Measurements from ENCODE around the gene MYBPC2. TPM values are rescaled to one million over a fixed set of nuclear protein-coding genes. Genes with fewer than 3 reads are reported as not detected.

Gene MYBPC2
- total RNA-seq, 1 donor from 2014 or later, result 0.46 TPM

DNA sequence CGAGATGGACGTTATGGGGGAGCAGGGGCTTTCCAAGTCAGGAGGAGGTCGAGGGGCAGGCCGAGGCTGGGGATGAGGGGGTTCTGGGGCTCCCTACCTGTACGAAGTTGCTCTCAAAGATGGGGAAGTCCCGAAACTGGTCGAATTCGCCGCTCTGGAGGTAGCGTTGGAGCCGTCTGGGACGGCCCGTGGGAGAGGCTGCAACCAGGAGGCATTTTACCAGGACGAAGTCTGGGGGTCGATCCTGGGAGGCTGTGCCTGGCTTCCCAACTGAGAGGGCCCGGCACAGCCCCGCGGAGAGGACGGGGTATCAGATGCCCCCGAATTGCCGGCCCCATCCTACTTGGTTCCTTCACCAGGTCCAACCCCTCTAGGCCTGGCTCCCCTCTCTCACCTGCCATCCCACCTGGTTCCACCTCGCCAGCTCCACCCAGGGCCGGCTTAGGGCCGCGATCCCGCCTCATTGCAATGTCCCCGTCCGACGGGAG, 43.1 kb downstream of the MYBPC2 start:
- H3K27ac Mint-ChIP-seq (ENCODE audit: unreplicated experiment), result no peak overlapping the region
- no peaks in the 10 kb centered on the region for H3K4me1 Mint-ChIP-seq (ENCODE audit: unreplicated experiment)
- H3K36me3 Mint-ChIP-seq (ENCODE audit: low read depth, unreplicated experiment), result peaks cover 23% of the 10 kb centered on the region
- peak overlapping the region; percentile 45 for H3K4me3 Mint-ChIP-seq (ENCODE audit: unreplicated experiment)
- TF ChIP-seq, protein P1, sequence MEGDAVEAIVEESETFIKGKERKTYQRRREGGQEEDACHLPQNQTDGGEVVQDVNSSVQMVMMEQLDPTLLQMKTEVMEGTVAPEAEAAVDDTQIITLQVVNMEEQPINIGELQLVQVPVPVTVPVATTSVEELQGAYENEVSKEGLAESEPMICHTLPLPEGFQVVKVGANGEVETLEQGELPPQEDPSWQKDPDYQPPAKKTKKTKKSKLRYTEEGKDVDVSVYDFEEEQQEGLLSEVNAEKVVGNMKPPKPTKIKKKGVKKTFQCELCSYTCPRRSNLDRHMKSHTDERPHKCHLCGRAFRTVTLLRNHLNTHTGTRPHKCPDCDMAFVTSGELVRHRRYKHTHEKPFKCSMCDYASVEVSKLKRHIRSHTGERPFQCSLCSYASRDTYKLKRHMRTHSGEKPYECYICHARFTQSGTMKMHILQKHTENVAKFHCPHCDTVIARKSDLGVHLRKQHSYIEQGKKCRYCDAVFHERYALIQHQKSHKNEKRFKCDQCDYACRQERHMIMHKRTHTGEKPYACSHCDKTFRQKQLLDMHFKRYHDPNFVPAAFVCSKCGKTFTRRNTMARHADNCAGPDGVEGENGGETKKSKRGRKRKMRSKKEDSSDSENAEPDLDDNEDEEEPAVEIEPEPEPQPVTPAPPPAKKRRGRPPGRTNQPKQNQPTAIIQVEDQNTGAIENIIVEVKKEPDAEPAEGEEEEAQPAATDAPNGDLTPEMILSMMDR (IDR thresholded peaks at IDR 0.05; ENCODE audit: unreplicated experiment), result no peak
- H3K9me3 Mint-ChIP-seq (ENCODE audit: unreplicated experiment), result peaks cover 35% of the 10 kb centered on the region
- DNase-seq (ENCODE audit: low spot score), result no peak
- H3K27me3 Mint-ChIP-seq (ENCODE audit: unreplicated experiment), result peaks cover 15% of the 10 kb centered on the region

DNA sequence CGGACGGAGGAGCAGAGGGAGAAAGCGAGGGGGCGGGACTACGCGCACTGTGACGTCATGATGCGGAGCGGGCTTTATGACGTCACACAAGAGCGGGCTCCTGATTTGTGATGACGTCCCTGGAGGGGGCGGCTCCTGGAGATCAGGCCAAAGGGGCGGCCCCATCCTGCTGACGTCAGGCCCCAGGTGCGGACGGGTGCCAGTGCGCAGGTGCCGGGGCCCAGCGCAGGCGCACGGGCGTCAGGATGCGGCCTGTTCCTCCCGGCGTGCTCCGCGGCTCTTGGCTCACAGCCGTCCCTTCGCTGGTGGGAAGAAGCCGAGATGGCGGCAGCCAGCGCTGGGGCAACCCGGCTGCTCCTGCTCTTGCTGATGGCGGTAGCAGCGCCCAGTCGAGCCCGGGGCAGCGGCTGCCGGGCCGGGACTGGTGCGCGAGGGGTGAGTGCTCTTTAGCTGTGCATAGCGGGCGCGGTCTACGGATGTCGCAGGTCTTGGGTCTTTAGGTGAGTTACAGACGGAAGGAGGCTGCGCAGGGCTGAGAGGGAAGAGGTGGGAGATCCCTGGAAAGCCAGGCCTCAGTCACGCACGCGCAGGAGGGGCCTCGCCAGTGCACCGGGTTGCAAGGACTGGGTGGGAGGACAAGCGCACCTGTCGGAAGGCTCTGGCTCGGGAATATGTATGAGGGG, 43.7 kb downstream of the MYBPC2 start, which contains the start of the genes EMC10 and GARIN5A:
Gene EMC10 (plus strand): TSS at position 284 of the 683 bp plus-strand sequence. CDS start 38 bp downstream, at position 322.
Gene GARIN5A (minus strand): TSS at position 625 of the 683 bp plus-strand sequence. CDS start 460 bp downstream, at position 165.
- TF ChIP-seq, protein P1 (IDR thresholded peaks at IDR 0.05; ENCODE audit: unreplicated experiment), result no peak
- Mint-ChIP-seq H3K36me3 (ENCODE audit: low read depth, unreplicated experiment) (peaks cover 23% of the 10 kb centered on the region), H3K4me3 (ENCODE audit: unreplicated experiment) (peak within 1 kb of the TSS; percentile 45), H3K9me3 (ENCODE audit: unreplicated experiment) (peaks cover 39% of the 10 kb centered on the region), H3K27me3 (ENCODE audit: unreplicated experiment) (peaks cover 18% of the 10 kb centered on the region), H3K4me1 (ENCODE audit: unreplicated experiment) (no peaks in the 10 kb centered on the region), H3K27ac (ENCODE audit: unreplicated experiment) (peak within 1 kb of the TSS; percentile 70)
- DNase-seq (ENCODE audit: low spot score), result no peak

DNA sequence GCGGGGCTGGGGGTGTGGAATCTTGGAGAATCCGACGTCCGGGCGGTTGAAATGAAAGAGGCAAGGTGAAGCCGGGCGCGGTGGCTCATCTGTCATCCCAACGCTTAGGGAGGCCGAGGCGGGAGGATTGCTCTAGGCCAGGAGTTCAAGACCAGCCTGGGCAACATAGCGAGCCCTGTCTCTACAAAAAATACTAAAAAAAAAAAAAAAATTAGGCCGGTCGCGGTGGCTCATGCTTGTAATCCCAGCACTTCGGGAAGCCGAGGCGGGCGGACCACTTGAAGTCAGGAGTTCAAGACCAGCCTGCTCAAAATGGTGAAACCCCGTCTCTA, 44.2 kb downstream of the MYBPC2 start:
- peaks cover 39% of the 10 kb centered on the region for H3K9me3 Mint-ChIP-seq (ENCODE audit: unreplicated experiment)
- H3K36me3 Mint-ChIP-seq (ENCODE audit: low read depth, unreplicated experiment), result peaks cover 23% of the 10 kb centered on the region
- TF ChIP-seq, protein P1 (IDR thresholded peaks at IDR 0.05; ENCODE audit: unreplicated experiment), result no peak
- no peaks in the 10 kb centered on the region for H3K4me1 Mint-ChIP-seq (ENCODE audit: unreplicated experiment)
- DNase-seq (ENCODE audit: low spot score), result no peak
- no peak overlapping the region for H3K4me3 Mint-ChIP-seq (ENCODE audit: unreplicated experiment)
- H3K27ac Mint-ChIP-seq (ENCODE audit: unreplicated experiment), result no peak overlapping the region
- H3K27me3 Mint-ChIP-seq (ENCODE audit: unreplicated experiment), result peaks cover 18% of the 10 kb centered on the region

DNA sequence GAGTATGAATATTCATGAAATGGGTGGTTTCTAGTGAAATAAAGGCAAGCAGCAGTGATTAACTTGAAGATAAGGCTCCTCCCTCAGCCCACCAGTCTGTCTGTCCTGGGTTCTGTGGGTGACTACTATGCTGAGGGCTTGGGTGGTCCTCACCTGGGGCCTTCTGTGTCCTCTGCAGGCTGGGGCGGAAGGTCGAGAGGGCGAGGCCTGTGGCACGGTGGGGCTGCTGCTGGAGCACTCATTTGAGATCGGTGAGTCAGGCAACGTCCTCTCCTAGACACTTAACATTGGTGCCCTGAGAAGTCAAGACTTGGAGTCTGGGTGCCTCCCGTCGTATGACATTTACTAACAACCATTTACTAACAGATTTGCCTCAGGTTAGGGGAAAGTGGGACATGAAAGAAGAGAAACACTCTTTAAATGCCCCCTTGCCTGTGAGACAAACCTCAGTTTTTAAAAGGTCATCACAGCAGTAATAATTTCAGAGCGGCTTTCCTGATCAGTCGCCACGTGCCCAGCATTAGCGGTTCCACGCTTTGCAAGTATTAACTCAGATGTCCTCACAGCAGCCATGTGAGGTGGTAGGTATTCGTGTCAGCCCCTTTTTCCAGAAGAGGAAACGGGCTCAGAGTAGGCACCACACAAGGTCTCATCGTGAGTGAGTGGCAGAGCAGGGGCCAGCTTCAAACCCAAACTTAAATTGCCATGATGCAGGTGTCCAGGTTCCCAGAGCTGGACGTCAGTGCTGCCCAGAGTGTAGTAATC, 45.2 kb downstream of the MYBPC2 start:
- Mint-ChIP-seq H3K27ac (ENCODE audit: unreplicated experiment) (peak overlapping the region; percentile 70), H3K9me3 (ENCODE audit: unreplicated experiment) (peaks cover 38% of the 10 kb centered on the region), H3K4me3 (ENCODE audit: unreplicated experiment) (peak overlapping the region; percentile 47), H3K36me3 (ENCODE audit: low read depth, unreplicated experiment) (peaks cover 23% of the 10 kb centered on the region), H3K4me1 (ENCODE audit: unreplicated experiment) (no peaks in the 10 kb centered on the region), H3K27me3 (ENCODE audit: unreplicated experiment) (peaks cover 18% of the 10 kb centered on the region)
- TF ChIP-seq, protein P1 (IDR thresholded peaks at IDR 0.05; ENCODE audit: unreplicated experiment), result no peak
- DNase-seq (ENCODE audit: low spot score), result no peak

All from endothelial cell (in vitro differentiated cells).